ENCODE data around the gene OR4F6. TPM values are rescaled to one million over a fixed set of nuclear protein-coding genes. Genes with fewer than 3 reads are reported as not detected.
"Not testable (repeated sequence)": the region's sequence is repeated elsewhere in the genome, so short reads cannot be mapped to it uniquely, and the experiment has no call there.

OR4F6 gene
- total RNA-seq, 4 donors from 2014 or later = not detected

- TF ChIP-seq CTCF (IDR thresholded peaks at IDR 0.05) = no peak
- no peak for ATAC-seq (ENCODE audit: low FRiP score)
Observed at GRCh38 chr15:101781928-101782327, 21.4 kb upstream of the OR4F6 start.

GRCh38 chr15:101784644-101785043 is 18.7 kb upstream of the OR4F6 start:
- ATAC-seq (ENCODE audit: low FRiP score) = no peak
- no peak for TF ChIP-seq CTCF (IDR thresholded peaks at IDR 0.05)
- DNase-seq (ENCODE audit: low spot score) = no peak

More at GRCh38 chr15:101781928-101782327, 21.4 kb upstream of the OR4F6 start:
- no peak for DNase-seq (ENCODE audit: low spot score)

GRCh38 chr15:101786422-101786821 is 16.9 kb upstream of the OR4F6 start:
- ATAC-seq (ENCODE audit: low FRiP score); DNase-seq (ENCODE audit: low spot score): not testable (repeated sequence)

GRCh38 chr15:101788001-101788400 is 15.3 kb upstream of the OR4F6 start:
- ATAC-seq (ENCODE audit: low FRiP score); DNase-seq (ENCODE audit: low spot score): not testable (repeated sequence)

- not testable (repeated sequence) for DNase-seq (ENCODE audit: low spot score); ATAC-seq (ENCODE audit: low FRiP score)
Observed at GRCh38 chr15:101788503-101789269, 14.6 kb upstream of the OR4F6 start.

- not testable (repeated sequence) for DNase-seq (ENCODE audit: low spot score); ATAC-seq (ENCODE audit: low FRiP score)
Observed at GRCh38 chr15:101790748-101791147, 12.6 kb upstream of the OR4F6 start.

GRCh38 chr15:101793981-101794380 is 9.3 kb upstream of the OR4F6 start:
- not testable (repeated sequence) for ATAC-seq (ENCODE audit: low FRiP score); DNase-seq (ENCODE audit: low spot score)

- DNase-seq (ENCODE audit: low spot score) = no peak
- no peak for TF ChIP-seq CTCF (IDR thresholded peaks at IDR 0.05)
- ATAC-seq (ENCODE audit: low FRiP score) = no peak
Observed at GRCh38 chr15:101795455-101795854, 7.9 kb upstream of the OR4F6 start.

GRCh38 chr15:101799665-101800064 is 3.6 kb upstream of the OR4F6 start:
- no peak for TF ChIP-seq CTCF (IDR thresholded peaks at IDR 0.05)
- DNase-seq (ENCODE audit: low spot score) (no peak), ATAC-seq (ENCODE audit: low FRiP score) (no peak)

GRCh38 chr15:101801048-101801447 is 2.3 kb upstream of the OR4F6 start:
- ATAC-seq (ENCODE audit: low FRiP score) (no peak), DNase-seq (ENCODE audit: low spot score) (no peak)
- TF ChIP-seq CTCF (IDR thresholded peaks at IDR 0.05) = no peak
